HCT116 (cell line): ENCODE results near the gene GOLGA2.

Experiments
- EGR1 ChIP-seq: IDR thresholded peaks from 2 replicates; pipeline ENCODE4 v1.6.1; 2012; ENCODE audit warnings: low read depth
- EZH2 ChIP-seq: fragments of 200-600 bp; sonication (generic); IDR thresholded peaks from 2 replicates; pipeline ENCODE4 v1.6.1; 2017; ENCODE audit warnings: antibody characterized with exemption, mixed run types
- POLR2A ChIP-seq: IDR thresholded peaks from 2 replicates; pipeline ENCODE4 v1.7.0; 2011; ENCODE audit warnings: borderline replicate concordance; ENCODE audit not compliant: insufficient read depth, insufficient read length; ENCODE audit errors: extremely low read depth
- POLR2AphosphoS5 ChIP-seq: IDR thresholded peaks from 2 replicates; pipeline ENCODE4 v1.6.1; 2011; ENCODE audit warnings: mild to moderate bottlenecking, low read depth, low read length, moderate library complexity
- RAD21 ChIP-seq: IDR thresholded peaks from 2 replicates; pipeline ENCODE4 v1.6.1; 2012; ENCODE audit warnings: low read depth, mild to moderate bottlenecking
- TCF7L2 ChIP-seq: IDR thresholded peaks from 2 replicates; pipeline ENCODE4 v1.7.0; 2011; ENCODE audit warnings: borderline replicate concordance, inconsistent platforms; ENCODE audit not compliant: insufficient read depth, insufficient read length; ENCODE audit errors: extremely low read depth
- YY1 ChIP-seq: IDR thresholded peaks from 2 replicates; pipeline ENCODE4 v1.6.1; 2011; ENCODE audit warnings: low read length, low read depth, moderate library complexity, mild to moderate bottlenecking; ENCODE audit not compliant: insufficient replicate concordance; ENCODE audit errors: extremely low read depth
- TF ChIP-seq, protein P1 (sequence below), 3 experiments: fragments of 200-600 bp in 1 of 3; sonication (generic) in 1 of 3; IDR thresholded peaks in 2 of 3; conservative IDR thresholded peaks in 1 of 3; 2 replicates each; pipeline ENCODE4 v1.5.1; 2012 to 2017; ENCODE audit warnings: low read depth in 2 of 3, low read length in 2 of 3, antibody characterized with exemption in 1 of 3, borderline replicate concordance in 1 of 3, control low read depth in 1 of 3, mild to moderate bottlenecking in 1 of 3, mixed read lengths in 1 of 3, mixed run types in 1 of 3, moderate library complexity in 1 of 3; ENCODE audit not compliant: insufficient read depth in 1 of 3
- TF ChIP-seq, protein P2 (sequence below): IDR thresholded peaks from 2 replicates; pipeline ENCODE4 v1.6.1; 2012
- TF ChIP-seq, protein P3 (sequence below): IDR thresholded peaks from 2 replicates; pipeline ENCODE4 v1.6.1; 2012; ENCODE audit warnings: low read depth

DNA sequence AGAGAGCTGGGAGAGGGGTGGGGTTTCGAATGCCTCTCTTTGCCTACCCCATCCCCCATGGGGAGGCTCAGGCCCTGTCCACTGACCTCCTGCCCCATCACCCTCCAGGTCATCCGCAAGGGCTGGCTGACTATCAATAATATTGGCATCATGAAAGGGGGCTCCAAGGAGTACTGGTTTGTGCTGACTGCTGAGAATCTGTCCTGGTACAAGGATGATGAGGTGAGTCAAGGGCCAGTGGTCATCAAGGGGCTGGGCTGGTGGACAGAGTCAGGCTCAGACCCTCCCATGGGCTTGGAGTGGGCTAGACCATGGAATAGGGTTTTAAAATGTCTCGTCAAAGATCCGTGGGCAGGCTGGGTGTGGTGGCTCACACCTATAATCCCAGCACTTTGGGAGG is 33.7 kb downstream of the GOLGA2 start:
- no peak for TF ChIP-seq POLR2A
- TF ChIP-seq, protein P1, sequence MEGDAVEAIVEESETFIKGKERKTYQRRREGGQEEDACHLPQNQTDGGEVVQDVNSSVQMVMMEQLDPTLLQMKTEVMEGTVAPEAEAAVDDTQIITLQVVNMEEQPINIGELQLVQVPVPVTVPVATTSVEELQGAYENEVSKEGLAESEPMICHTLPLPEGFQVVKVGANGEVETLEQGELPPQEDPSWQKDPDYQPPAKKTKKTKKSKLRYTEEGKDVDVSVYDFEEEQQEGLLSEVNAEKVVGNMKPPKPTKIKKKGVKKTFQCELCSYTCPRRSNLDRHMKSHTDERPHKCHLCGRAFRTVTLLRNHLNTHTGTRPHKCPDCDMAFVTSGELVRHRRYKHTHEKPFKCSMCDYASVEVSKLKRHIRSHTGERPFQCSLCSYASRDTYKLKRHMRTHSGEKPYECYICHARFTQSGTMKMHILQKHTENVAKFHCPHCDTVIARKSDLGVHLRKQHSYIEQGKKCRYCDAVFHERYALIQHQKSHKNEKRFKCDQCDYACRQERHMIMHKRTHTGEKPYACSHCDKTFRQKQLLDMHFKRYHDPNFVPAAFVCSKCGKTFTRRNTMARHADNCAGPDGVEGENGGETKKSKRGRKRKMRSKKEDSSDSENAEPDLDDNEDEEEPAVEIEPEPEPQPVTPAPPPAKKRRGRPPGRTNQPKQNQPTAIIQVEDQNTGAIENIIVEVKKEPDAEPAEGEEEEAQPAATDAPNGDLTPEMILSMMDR (IDR thresholded peaks at IDR 0.05 in 2 of 3, conservative IDR thresholded peaks at IDR 0.05 in 1 of 3; ENCODE audit: borderline replicate concordance in 1 of 3, insufficient read depth in 1 of 3, low read depth in 2 of 3, low read length in 2 of 3): no peak
- no peak for TF ChIP-seq EZH2
- no peak for TF ChIP-seq EGR1
- TF ChIP-seq POLR2AphosphoS5: no peak
- TF ChIP-seq RAD21: no peak
- no peak for TF ChIP-seq TCF7L2
- TF ChIP-seq YY1: no peak
- TF ChIP-seq, protein P2, sequence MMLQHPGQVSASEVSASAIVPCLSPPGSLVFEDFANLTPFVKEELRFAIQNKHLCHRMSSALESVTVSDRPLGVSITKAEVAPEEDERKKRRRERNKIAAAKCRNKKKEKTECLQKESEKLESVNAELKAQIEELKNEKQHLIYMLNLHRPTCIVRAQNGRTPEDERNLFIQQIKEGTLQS: no peak
- TF ChIP-seq, protein P3, sequence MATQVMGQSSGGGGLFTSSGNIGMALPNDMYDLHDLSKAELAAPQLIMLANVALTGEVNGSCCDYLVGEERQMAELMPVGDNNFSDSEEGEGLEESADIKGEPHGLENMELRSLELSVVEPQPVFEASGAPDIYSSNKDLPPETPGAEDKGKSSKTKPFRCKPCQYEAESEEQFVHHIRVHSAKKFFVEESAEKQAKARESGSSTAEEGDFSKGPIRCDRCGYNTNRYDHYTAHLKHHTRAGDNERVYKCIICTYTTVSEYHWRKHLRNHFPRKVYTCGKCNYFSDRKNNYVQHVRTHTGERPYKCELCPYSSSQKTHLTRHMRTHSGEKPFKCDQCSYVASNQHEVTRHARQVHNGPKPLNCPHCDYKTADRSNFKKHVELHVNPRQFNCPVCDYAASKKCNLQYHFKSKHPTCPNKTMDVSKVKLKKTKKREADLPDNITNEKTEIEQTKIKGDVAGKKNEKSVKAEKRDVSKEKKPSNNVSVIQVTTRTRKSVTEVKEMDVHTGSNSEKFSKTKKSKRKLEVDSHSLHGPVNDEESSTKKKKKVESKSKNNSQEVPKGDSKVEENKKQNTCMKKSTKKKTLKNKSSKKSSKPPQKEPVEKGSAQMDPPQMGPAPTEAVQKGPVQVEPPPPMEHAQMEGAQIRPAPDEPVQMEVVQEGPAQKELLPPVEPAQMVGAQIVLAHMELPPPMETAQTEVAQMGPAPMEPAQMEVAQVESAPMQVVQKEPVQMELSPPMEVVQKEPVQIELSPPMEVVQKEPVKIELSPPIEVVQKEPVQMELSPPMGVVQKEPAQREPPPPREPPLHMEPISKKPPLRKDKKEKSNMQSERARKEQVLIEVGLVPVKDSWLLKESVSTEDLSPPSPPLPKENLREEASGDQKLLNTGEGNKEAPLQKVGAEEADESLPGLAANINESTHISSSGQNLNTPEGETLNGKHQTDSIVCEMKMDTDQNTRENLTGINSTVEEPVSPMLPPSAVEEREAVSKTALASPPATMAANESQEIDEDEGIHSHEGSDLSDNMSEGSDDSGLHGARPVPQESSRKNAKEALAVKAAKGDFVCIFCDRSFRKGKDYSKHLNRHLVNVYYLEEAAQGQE: no peak
